Sigmoid colon (tissue), 4 donors: Measurements from ENCODE around the gene ADD2.

Experiments used
- CTCF ChIP-seq, 4 experiments: fragments of 450-650 bp in 3 of 4; fragments of 200-600 bp in 1 of 4; IDR thresholded peaks; one replicate each; pipeline ENCODE4 v1.5.1; 2016 to 2019; ENCODE audit warnings: antibody characterized with exemption in 4 of 4, mild to moderate bottlenecking in 3 of 4, moderate library complexity in 2 of 4
- POLR2A ChIP-seq, 2 donors: fragments of 450-650 bp; IDR thresholded peaks; one replicate each; pipeline ENCODE4 v1.6.1; 2016; ENCODE audit warnings: antibody characterized with exemption in 2 of 2, mild to moderate bottlenecking in 2 of 2, moderate library complexity in 2 of 2
- POLR2AphosphoS5 ChIP-seq, 4 donors: sonication (generic); formaldehyde crosslinking; IDR thresholded peaks; one replicate each; pipeline ENCODE4 v1.6.1; 2017; ENCODE audit warnings: antibody characterized with exemption in 4 of 4

- TF ChIP-seq CTCF (IDR thresholded peaks at IDR 0.05) (no peak), POLR2A (IDR thresholded peaks at IDR 0.05) (no peak), POLR2AphosphoS5 (IDR thresholded peaks at IDR 0.05) (no peak)
These were observed 62.7 kb downstream of the ADD2 start for GRCh38 chr2:70705160-70705850.
